GM13976 (cell line): ENCODE data around the gene SMARCA4.
A peak's percentile ranks its signal among the peaks of the same experiment; 100 is the strongest.

Experiments
- DNase-seq: peaks from one replicate; pipeline ENCODE4 v3.0.0; 2012; ENCODE audit warnings: low spot score
- in situ Hi-C: fragments of 300-500 bp; cut with MboI; formaldehyde crosslinking; loops from one replicate; pipeline ENCODE4 v1.12.0; 2022; ENCODE audit warnings: low sequenced_read_pairs, mixed read lengths, inconsistent platforms; ENCODE audit not compliant: unreplicated experiment
- TF ChIP-seq, protein P1 (sequence below): IDR thresholded peaks from 2 replicates; pipeline ENCODE4 v1.5.1; 2012; ENCODE audit warnings: borderline replicate concordance, mild to moderate bottlenecking; ENCODE audit not compliant: insufficient read depth; ENCODE audit errors: extremely low read depth, missing control alignments, control extremely low read depth

Gene SMARCA4

DNA sequence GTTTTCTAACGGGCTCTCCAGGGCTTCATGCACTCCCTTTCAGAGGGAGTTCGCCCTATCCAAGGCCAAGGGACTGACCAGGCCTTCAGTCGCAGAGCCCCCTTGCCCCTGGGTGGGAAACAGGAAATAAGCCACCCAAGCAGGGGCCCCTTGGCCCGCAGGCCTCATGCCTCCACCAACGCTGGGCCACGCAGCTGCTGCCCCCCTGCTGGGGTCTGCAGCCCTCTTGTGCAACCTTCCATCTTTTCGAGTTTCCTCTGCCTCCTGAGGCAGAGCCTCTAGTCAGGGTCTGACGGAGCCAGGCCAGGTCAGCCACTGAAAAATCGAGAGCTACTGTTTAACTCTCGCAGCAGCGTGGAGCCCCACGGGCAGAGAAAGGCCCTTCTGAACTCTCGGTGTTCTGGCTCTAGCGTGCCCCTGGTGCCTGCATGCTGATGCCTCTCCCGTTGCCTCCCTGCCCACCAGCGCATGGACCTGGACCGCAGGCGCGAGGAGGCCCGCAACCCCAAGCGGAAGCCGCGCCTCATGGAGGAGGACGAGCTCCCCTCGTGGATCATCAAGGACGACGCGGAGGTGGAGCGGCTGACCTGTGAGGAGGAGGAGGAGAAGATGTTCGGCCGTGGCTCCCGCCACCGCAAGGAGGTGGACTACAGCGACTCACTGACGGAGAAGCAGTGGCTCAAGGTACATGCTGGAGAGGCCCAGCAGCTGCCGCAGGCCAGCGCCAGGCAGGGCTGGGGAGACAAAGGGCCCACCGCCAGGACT, 73.8 kb downstream of the SMARCA4 start:
- in situ Hi-C loops = loop anchor here (10.0 kb wide), 1 partner anchor 90 kb away; no protein-coding TSS in a partner anchor
- TF ChIP-seq, protein P1, sequence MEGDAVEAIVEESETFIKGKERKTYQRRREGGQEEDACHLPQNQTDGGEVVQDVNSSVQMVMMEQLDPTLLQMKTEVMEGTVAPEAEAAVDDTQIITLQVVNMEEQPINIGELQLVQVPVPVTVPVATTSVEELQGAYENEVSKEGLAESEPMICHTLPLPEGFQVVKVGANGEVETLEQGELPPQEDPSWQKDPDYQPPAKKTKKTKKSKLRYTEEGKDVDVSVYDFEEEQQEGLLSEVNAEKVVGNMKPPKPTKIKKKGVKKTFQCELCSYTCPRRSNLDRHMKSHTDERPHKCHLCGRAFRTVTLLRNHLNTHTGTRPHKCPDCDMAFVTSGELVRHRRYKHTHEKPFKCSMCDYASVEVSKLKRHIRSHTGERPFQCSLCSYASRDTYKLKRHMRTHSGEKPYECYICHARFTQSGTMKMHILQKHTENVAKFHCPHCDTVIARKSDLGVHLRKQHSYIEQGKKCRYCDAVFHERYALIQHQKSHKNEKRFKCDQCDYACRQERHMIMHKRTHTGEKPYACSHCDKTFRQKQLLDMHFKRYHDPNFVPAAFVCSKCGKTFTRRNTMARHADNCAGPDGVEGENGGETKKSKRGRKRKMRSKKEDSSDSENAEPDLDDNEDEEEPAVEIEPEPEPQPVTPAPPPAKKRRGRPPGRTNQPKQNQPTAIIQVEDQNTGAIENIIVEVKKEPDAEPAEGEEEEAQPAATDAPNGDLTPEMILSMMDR = no peak
- DNase-seq = no peak

DNA sequence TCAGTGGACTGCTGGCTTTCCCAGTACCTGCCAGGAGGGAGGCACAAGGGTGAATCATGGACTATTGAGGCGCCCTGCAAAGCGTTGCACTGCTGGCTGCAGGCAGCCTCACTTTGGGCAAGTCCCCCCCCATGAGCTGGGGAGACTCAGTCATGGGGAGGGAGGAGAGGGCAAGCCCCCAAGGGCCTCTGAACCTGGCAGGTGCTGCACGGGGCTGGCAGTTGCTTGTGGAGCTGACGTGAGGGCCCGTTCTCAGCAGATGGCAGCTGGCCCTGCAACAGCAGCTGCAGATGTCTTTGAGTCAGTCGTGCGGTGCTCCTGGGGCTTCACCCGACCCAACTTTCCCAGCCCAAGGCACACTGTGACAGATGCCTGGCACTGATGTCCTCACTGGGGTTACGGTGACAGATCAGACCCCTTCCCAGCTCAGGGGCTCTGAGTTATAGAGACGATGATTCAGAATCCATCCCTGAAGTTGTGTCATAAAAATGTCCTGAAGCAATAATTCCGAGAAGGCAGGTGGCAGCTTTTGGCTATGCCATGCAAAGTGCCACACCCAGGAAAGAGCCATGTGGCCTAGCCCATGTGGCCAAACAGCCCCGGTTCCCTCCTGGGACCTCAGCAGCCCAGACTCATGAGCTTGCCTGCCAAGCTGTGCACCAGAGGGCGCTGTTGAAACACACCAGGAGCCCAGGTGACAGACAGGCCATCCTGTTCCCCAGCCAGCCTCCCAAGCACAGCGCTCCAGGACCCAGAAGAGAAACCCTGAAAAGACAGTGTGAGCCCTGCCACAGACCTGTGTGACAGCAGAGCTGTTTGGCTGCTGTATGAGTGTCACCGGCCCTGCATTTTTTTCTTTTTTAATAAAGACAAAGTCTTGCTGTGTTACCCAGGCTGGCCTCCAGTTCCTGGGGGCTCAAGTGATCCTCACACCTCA, 74.9 kb downstream of the SMARCA4 start:
- in situ Hi-C loops = loop anchor here (10.0 kb wide), 1 partner anchor 89 kb away; no protein-coding TSS in a partner anchor
- TF ChIP-seq, protein P1 = peak; percentile 92

DNA sequence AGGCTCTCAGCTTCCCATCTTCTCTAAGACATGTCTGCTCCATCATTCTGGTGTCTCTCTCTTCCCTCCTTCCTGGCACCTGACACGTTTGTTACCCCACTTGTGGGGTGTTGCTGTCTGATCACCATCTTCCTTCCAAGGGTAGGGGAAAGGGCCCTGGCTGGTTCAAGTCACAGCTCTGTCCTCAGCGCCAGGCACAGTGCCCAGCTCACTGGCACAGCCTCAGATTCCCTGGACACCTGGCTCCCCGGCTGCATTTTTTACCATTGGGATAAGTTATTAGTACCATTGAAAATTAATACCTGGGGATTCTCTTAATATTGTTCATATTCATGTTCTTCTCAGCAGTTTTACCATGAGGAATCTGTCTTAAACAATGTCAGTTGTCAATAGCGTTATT, 77.7 kb downstream of the SMARCA4 start:
- DNase-seq = no peak
- TF ChIP-seq, protein P1 = no peak
- in situ Hi-C loops = loop anchor here (10.0 kb wide), 1 partner anchor 86 kb away; no protein-coding TSS in a partner anchor

More for the DNA sequence above, 74.9 kb downstream of the SMARCA4 start:
- peak; percentile 93 for DNase-seq

DNA sequence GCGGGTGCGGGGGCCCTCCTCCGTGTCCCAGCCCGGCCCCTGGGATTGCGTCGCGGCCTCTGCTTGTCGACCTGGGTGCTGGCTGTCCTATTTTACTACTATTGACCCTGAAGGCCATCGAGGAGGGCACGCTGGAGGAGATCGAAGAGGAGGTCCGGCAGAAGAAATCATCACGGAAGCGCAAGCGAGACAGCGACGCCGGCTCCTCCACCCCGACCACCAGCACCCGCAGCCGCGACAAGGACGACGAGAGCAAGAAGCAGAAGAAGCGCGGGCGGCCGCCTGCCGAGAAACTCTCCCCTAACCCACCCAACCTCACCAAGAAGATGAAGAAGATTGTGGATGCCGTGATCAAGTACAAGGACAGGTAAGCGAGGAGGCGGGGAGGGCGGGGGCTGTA, 80.4 kb downstream of the SMARCA4 start:
- in situ Hi-C loops = loop anchor here (10.0 kb wide), 1 partner anchor 164 kb away; no protein-coding TSS in a partner anchor
- TF ChIP-seq, protein P1 = no peak
- no peak for DNase-seq

DNA sequence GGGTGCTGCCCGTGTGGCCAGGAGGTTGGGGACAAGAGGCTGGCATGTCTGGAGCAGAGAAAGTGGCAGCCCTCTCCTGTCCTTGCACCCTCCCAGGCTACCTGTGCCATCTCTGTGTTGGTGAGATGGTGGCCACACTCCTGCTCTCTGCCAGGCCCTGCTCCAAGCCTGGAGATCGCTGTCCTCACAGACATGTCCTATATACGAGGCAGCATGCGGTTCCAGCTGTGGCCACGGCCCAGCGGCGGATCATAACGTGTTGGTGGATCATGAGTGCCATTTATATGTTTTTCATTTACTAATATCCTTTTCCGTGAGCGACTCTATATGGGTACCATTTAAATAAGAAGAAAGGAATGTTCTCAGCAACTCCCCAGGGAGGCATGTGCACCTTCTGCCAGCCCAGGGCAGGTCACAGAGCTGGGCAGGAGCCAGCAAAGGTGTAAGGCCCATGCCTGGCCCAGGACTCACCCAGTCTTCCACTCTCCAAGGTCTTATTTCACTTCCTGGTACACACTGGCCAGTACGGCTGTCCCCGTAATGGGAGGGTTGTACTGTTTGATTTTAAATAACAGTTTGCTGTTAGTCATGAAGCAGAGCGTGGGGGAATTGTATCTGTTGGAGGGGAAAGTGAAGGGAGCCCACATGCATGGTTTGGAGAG, 81.3 kb downstream of the SMARCA4 start:
- in situ Hi-C loops = loop anchor here (10.0 kb wide), 1 partner anchor 163 kb away; no protein-coding TSS in a partner anchor
- no peak for DNase-seq
- TF ChIP-seq, protein P1 = no peak

DNA sequence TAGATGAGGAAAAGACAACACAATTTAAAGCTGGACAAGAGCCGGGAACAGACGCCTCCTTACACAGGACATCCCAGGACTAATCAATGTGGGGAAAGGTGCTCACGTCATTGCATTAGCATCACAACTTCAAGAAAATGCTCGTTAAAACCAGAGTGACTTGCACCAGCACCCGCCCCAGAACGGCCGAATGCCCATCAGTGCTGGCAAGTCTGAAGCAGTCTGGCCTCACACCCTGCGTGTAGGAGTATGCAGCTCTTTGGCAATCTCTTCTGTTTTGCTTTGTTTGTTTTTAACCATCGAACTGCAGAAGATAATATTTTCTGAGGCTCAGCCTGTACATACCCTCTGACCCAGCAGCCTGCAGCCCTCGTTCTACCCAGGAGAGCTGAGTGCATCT, 83.6 kb downstream of the SMARCA4 start:
- TF ChIP-seq, protein P1 = no peak
- in situ Hi-C loops = loop anchor here (10.0 kb wide), 1 partner anchor 160 kb away; no protein-coding TSS in a partner anchor
- no peak for DNase-seq
